Measurements from ENCODE around the gene LYPD6B.

LYPD6B gene

DNA sequence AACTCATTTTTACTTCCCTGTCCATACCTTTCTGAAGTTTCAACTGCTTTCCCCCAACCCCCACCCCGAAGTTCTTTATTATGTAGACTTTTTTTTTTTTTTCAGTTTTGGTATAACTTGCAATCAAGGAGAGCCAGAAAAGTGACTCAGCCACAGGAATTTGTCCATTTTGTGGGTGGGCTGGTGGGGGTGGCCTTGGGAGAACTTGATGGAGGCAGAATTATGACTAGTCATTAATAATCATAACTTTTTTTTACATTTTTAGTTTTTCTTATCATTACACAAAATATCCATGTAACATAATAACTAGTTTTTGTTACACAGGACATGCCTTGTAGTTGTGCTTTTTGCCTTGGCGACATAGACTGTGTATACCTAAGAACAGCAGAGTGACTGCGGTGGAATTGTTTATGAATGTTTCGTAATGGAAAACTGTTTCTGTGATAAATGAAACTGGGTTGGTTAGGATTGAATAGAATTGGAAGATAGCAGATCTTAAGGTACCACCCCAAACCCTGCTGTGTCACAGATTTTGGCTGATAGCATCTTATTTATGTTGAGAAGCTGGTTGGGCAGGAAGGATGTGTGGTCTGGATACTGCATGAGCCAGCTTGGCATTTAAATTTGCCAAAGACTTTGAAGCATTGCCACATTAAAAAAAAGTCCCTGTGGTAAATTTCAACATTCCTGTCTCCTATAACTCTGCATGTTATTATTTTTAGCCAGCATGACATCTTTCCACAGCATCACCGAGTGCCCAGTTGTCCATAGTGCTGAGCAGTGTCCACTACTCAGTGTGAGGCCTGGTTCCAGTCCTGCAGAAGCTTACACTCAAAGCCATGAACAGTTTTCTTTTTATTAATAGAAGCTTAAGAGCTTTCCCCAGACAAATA lies 30.7 kb downstream of the LYPD6B start:
- no peak overlapping the region for H2AFZ ChIP-seq (ENCODE audit: low read length)
- no peaks in the 10 kb centered on the region for H3K36me3 ChIP-seq (ENCODE audit: insufficient read depth, low read length)
- H3K9ac ChIP-seq (ENCODE audit: low read length): no peak overlapping the region
- H3K9me3 ChIP-seq (ENCODE audit: low read length): no peaks in the 10 kb centered on the region
- H3K27ac ChIP-seq (ENCODE audit: low read depth, low read length, poor library complexity, severe bottlenecking): no peak overlapping the region
- no peaks in the 10 kb centered on the region for H3K4me1 ChIP-seq (ENCODE audit: insufficient read depth, low read length, severe bottlenecking)
- no peaks in the 10 kb centered on the region for H4K20me1 ChIP-seq (ENCODE audit: insufficient read depth, low read length)
- TF ChIP-seq CTCF (IDR thresholded peaks at IDR 0.05; ENCODE audit: low read length): no peak
- TF ChIP-seq EZH2 (IDR thresholded peaks at IDR 0.05; ENCODE audit: borderline replicate concordance, low read length): no peak
- H3F3A ChIP-seq (ENCODE audit: insufficient read depth, low read length): no peaks in the 10 kb centered on the region
- no peaks in the 10 kb centered on the region for H3K27me3 ChIP-seq (ENCODE audit: insufficient read depth, low read length)
- no peaks in the 10 kb centered on the region for H3K79me2 ChIP-seq (ENCODE audit: insufficient read depth, low read length)
- no peaks in the 10 kb centered on the region for H3K9me2 ChIP-seq (ENCODE audit: low read depth, low read length)
- H3K4me3 ChIP-seq (ENCODE audit: low read depth, low read length, poor library complexity, severe bottlenecking): no peak overlapping the region
- no peak overlapping the region for H3K4me2 ChIP-seq (ENCODE audit: low read length)

DNA sequence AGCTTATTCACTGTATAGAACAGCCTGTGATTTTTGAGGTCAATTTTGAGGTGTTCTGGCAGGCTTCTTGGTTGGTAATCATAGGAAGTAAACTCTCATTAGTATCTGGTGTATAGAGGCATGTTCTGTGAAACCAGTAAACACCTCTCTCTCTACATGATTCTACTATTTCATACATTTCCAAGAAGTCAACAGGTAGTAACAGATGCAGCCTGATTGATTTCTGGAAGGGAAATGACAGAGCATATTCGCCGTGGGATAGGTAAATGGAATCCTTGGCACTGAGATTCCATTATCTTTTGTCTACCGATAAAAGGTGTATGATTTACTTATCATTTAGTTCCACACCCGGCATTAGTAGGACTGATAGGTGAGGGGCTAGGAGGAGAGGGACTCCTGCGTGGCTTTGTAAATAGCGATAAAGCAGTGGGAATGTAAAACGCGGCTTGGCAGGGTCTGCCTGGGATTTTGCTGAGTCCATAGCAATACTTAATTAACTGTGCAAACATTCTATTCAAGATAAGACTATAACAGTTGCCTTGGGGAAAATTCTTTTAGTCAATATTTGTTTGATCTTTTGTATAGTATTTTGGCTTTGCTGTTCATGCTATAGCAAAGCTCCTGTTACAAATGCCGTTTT lies 32.3 kb downstream of the LYPD6B start:
- Histone ChIP-seq H3K4me2 (ENCODE audit: low read length) (no peak overlapping the region), H3K79me2 (ENCODE audit: insufficient read depth, low read length) (no peaks in the 10 kb centered on the region), H3K4me1 (ENCODE audit: insufficient read depth, low read length, severe bottlenecking) (no peaks in the 10 kb centered on the region), H3K9ac (ENCODE audit: low read length) (no peak overlapping the region), H3K9me3 (ENCODE audit: low read length) (no peaks in the 10 kb centered on the region), H3K9me2 (ENCODE audit: low read depth, low read length) (no peaks in the 10 kb centered on the region), H4K20me1 (ENCODE audit: insufficient read depth, low read length) (no peaks in the 10 kb centered on the region), H3K36me3 (ENCODE audit: insufficient read depth, low read length) (no peaks in the 10 kb centered on the region), H2AFZ (ENCODE audit: low read length) (no peak overlapping the region), H3K4me3 (ENCODE audit: low read depth, low read length, poor library complexity, severe bottlenecking) (no peak overlapping the region), H3K27me3 (ENCODE audit: insufficient read depth, low read length) (no peaks in the 10 kb centered on the region), H3F3A (ENCODE audit: insufficient read depth, low read length) (no peaks in the 10 kb centered on the region), H3K27ac (ENCODE audit: low read depth, low read length, poor library complexity, severe bottlenecking) (no peak overlapping the region)
- TF ChIP-seq CTCF (IDR thresholded peaks at IDR 0.05; ENCODE audit: low read length) (no peak), EZH2 (IDR thresholded peaks at IDR 0.05; ENCODE audit: borderline replicate concordance, low read length) (no peak)

GRCh38 chr2:149075105-149075504 lies 36.6 kb downstream of the LYPD6B start:
- no peaks in the 10 kb centered on the region for H3K79me2 ChIP-seq (ENCODE audit: insufficient read depth, low read length)
- no peaks in the 10 kb centered on the region for H4K20me1 ChIP-seq (ENCODE audit: insufficient read depth, low read length)
- TF ChIP-seq CTCF (IDR thresholded peaks at IDR 0.05; ENCODE audit: low read length): no peak
- no peak for TF ChIP-seq EZH2 (IDR thresholded peaks at IDR 0.05; ENCODE audit: borderline replicate concordance, low read length)
- H3K36me3 ChIP-seq (ENCODE audit: insufficient read depth, low read length): no peaks in the 10 kb centered on the region
- H2AFZ ChIP-seq (ENCODE audit: low read length): no peak overlapping the region
- no peaks in the 10 kb centered on the region for H3F3A ChIP-seq (ENCODE audit: insufficient read depth, low read length)
- no peaks in the 10 kb centered on the region for H3K9me2 ChIP-seq (ENCODE audit: low read depth, low read length)
- no peak overlapping the region for H3K9ac ChIP-seq (ENCODE audit: low read length)
- H3K4me1 ChIP-seq (ENCODE audit: insufficient read depth, low read length, severe bottlenecking): no peaks in the 10 kb centered on the region
- H3K4me3 ChIP-seq (ENCODE audit: low read depth, low read length, poor library complexity, severe bottlenecking): no peak overlapping the region
- H3K9me3 ChIP-seq (ENCODE audit: low read length): no peaks in the 10 kb centered on the region
- no peak overlapping the region for H3K4me2 ChIP-seq (ENCODE audit: low read length)
- H3K27ac ChIP-seq (ENCODE audit: low read depth, low read length, poor library complexity, severe bottlenecking): no peak overlapping the region
- H3K27me3 ChIP-seq (ENCODE audit: insufficient read depth, low read length): no peaks in the 10 kb centered on the region

All from OCI-LY1 (cell line).